Stimulated activated CD4-positive, alpha-beta T cell treated with anti-CD3 and anti-CD28 coated beads, Interleukin-15, amount 100 ng/mL, for 48 hours (primary cell): ENCODE data around the gene CDH23.

ENCODE experiments used
- DNase-seq, 2 donors: peaks; one replicate each; pipeline ENCODE4 v3.0.0-alpha.2; 2020; ENCODE audit warnings: low read depth in 2 of 2

CDH23 gene

GRCh38 chr10:71564194-71564820 lies 167.6 kb downstream of the CDH23 start:
- DNase-seq = no peak

- DNase-seq = no peak
Observed at GRCh38 chr10:71565284-71566000, 168.7 kb downstream of the CDH23 start.

GRCh38 chr10:71567006-71567405 lies 170.3 kb downstream of the CDH23 start:
- no peak for DNase-seq

- no peak for DNase-seq
Observed at GRCh38 chr10:71568896-71569492, 172.3 kb downstream of the CDH23 start.

GRCh38 chr10:71569775-71570588 lies 173.3 kb downstream of the CDH23 start:
- peak; percentile 59 to 70 for DNase-seq

GRCh38 chr10:71571460-71572175 lies 174.9 kb downstream of the CDH23 start:
- no peak for DNase-seq

GRCh38 chr10:71572962-71573361 lies 176.2 kb downstream of the CDH23 start:
- no peak for DNase-seq

GRCh38 chr10:71573562-71574518 lies 177.1 kb downstream of the CDH23 start:
- DNase-seq = no peak

- no peak for DNase-seq
Observed at GRCh38 chr10:71575451-71575850, 178.7 kb downstream of the CDH23 start.

- DNase-seq = no peak
Observed at GRCh38 chr10:71575934-71576801, 179.4 kb downstream of the CDH23 start.

- no peak for DNase-seq
Observed at GRCh38 chr10:71576842-71577241, 180.1 kb downstream of the CDH23 start.

- DNase-seq = no peak
Observed at GRCh38 chr10:71577345-71577744, 180.6 kb downstream of the CDH23 start.

- no peak for DNase-seq
Observed at GRCh38 chr10:71578069-71578468, 181.3 kb downstream of the CDH23 start.

GRCh38 chr10:71579668-71580067 lies 182.9 kb downstream of the CDH23 start:
- DNase-seq = no peak

GRCh38 chr10:71580415-71580814 lies 183.7 kb downstream of the CDH23 start:
- no peak for DNase-seq

- DNase-seq = no peak
Observed at GRCh38 chr10:71580926-71581325, 184.2 kb downstream of the CDH23 start.

GRCh38 chr10:71581376-71581775 lies 184.7 kb downstream of the CDH23 start:
- no peak for DNase-seq

GRCh38 chr10:71582019-71582418 lies 185.3 kb downstream of the CDH23 start:
- no peak for DNase-seq
